OCI-LY7 (cell line): ENCODE measurements around the gene RACGAP1. TPM values are rescaled to one million over a fixed set of nuclear protein-coding genes. Genes with fewer than 3 reads are reported as not detected.

Source experiments
- BruUV-seq: library from RNA; stranded (reverse); fragments of 400-500 nt; replicated peaks from 2 replicates; lab custom pipeline; 2021; lab: Mats Ljungman, UMichigan
- CTCF ChIA-PET: fragments of 300-600 bp; sonication (Branson Sonifier 250); formaldehyde crosslinking; loops from one replicate; lab custom pipeline; 2022; ENCODE audit warnings: antibody characterized with exemption; ENCODE audit not compliant: unreplicated experiment; lab: Charles Lee
- POLR2A ChIA-PET: fragments of 300-600 bp; sonication (Branson Sonifier 250); formaldehyde crosslinking; loops from one replicate; lab custom pipeline; 2022; ENCODE audit warnings: antibody characterized with exemption; lab: Charles Lee
- DNase-seq: peaks from one replicate; pipeline ENCODE4 v3.0.0-alpha.2; 2015; ENCODE audit warnings: low spot score
- H2AFZ ChIP-seq: fragments of 200-600 bp; sonication (generic), shearing (Covaris generic); 2 replicates; pipeline ENCODE4 v1.6.1; 2014; ENCODE audit warnings: mild to moderate bottlenecking, antibody characterized with exemption, low read length, moderate library complexity
- H3K27ac ChIP-seq: fragments of 200-600 bp; sonication (generic); 2 replicates; pipeline ENCODE4 v1.5.1; 2014; ENCODE audit warnings: mixed run types, low read depth, mild to moderate bottlenecking, moderate library complexity, low read length, inconsistent platforms; ENCODE audit not compliant: poor library complexity, severe bottlenecking
- H3K36me3 ChIP-seq: fragments of 200-600 bp; sonication (generic); 2 replicates; pipeline ENCODE4 v1.6.1; 2014; ENCODE audit warnings: mild to moderate bottlenecking, antibody characterized with exemption, low read length, moderate library complexity, mixed read lengths; ENCODE audit not compliant: insufficient read depth
- H3K4me1 ChIP-seq: fragments of 200-600 bp; sonication (generic); 2 replicates; pipeline ENCODE4 v1.5.1; 2014; ENCODE audit warnings: mild to moderate bottlenecking, low read length; ENCODE audit not compliant: insufficient read depth, poor library complexity, severe bottlenecking
- H3K4me2 ChIP-seq: fragments of 200-600 bp; sonication (generic); 2 replicates; pipeline ENCODE4 v1.6.1; 2014; ENCODE audit warnings: mild to moderate bottlenecking, low read length
- H3K4me3 ChIP-seq: fragments of 200-600 bp; sonication (generic); 2 replicates; pipeline ENCODE4 v1.5.1; 2014; ENCODE audit warnings: mild to moderate bottlenecking, low read depth, low read length; ENCODE audit not compliant: poor library complexity, severe bottlenecking
- H3K79me2 ChIP-seq: fragments of 200-600 bp; sonication (generic); 2 replicates; pipeline ENCODE4 v1.6.1; 2016; ENCODE audit warnings: low read depth, mild to moderate bottlenecking, low read length, moderate library complexity, mixed read lengths; ENCODE audit not compliant: insufficient read depth
- H3K9me2 ChIP-seq: fragments of 200-600 bp; sonication (generic); 2 replicates; pipeline ENCODE4 v1.6.1; 2016; ENCODE audit warnings: mild to moderate bottlenecking, low read length, mixed read lengths; ENCODE audit not compliant: insufficient read depth
- H3K9me3 ChIP-seq: fragments of 200-600 bp; sonication (generic); 2 replicates; pipeline ENCODE4 v1.6.1; 2014; ENCODE audit warnings: mild to moderate bottlenecking, mixed run types, low read length, mixed read lengths
- H4K20me1 ChIP-seq: fragments of 200-600 bp; sonication (generic); 2 replicates; pipeline ENCODE4 v1.6.1; 2014; ENCODE audit warnings: mild to moderate bottlenecking, antibody characterized with exemption, low read length, moderate library complexity, mixed read lengths; ENCODE audit not compliant: insufficient read depth
- CTCF ChIP-seq: fragments of 200-600 bp; sonication (generic); conservative IDR thresholded peaks from 2 replicates; pipeline ENCODE4 v1.5.1; 2014; ENCODE audit warnings: mild to moderate bottlenecking, antibody characterized with exemption, low read length, moderate library complexity, mixed read lengths
- EZH2phosphoT487 ChIP-seq: fragments of 200-600 bp; sonication (generic); IDR thresholded peaks from 2 replicates; pipeline ENCODE4 v1.6.1; 2018; ENCODE audit warnings: low read depth, borderline replicate concordance, mild to moderate bottlenecking, mixed run types, antibody characterized with exemption, low read length, moderate library complexity, mixed read lengths
- intact Hi-C: fragments of 100-400 bp; cut with micrococcal nuclease; formaldehyde crosslinking; loops from one replicate; pipeline ENCODE4 v1.10.0; 2022; ENCODE audit not compliant: unreplicated experiment
- total RNA-seq, 2 experiments: library from RNA; depleted of rRNA in 1 of 2; stranded (reverse); fragments of >200 nt in 1 of 2; shearing (Covaris generic) in 1 of 2; gene quantifications; 2 replicates each; pipeline ENCODE4 v1.2.3, GENCODE V29; 2014 to 2022

Gene RACGAP1
- total RNA-seq, 2 experiments from 2014 or later: 69.6 to 104 TPM

GRCh38 chr12:49942921-49943624 lies 82.2 kb downstream of the RACGAP1 start:
- peaks cover 20% of the 10 kb centered on the region for H3K4me1 ChIP-seq
- ChIA-PET CTCF (interaction anchor here (0.6 to 1.0 kb wide), 2 partner anchors 24 to 25 kb away, joined by 3 to 4 read pairs; no protein-coding TSS in a partner anchor), POLR2A (no interaction called here)
- H3K36me3 ChIP-seq: no peaks in the 10 kb centered on the region
- H3K9me3 ChIP-seq: no peaks in the 10 kb centered on the region
- no peak overlapping the region for H3K4me2 ChIP-seq
- no peak overlapping the region for H3K4me3 ChIP-seq
- H3K27ac ChIP-seq: no peak overlapping the region
- no peak for DNase-seq
- intact Hi-C loops: loop anchor here (10.0 kb wide), 1 partner anchor 78 kb away; no protein-coding TSS in a partner anchor
- H3K9me2 ChIP-seq: no peaks in the 10 kb centered on the region
- H2AFZ ChIP-seq: no peak overlapping the region
- H3K79me2 ChIP-seq: no peaks in the 10 kb centered on the region
- no peaks in the 10 kb centered on the region for H4K20me1 ChIP-seq
- BruUV-seq: no TSS peak
- no peak for TF ChIP-seq EZH2phosphoT487
- TF ChIP-seq CTCF: no peak

- Histone ChIP-seq H3K4me3 (no peak overlapping the region), H3K9me2 (no peaks in the 10 kb centered on the region), H3K4me1 (peaks cover 20% of the 10 kb centered on the region), H4K20me1 (no peaks in the 10 kb centered on the region), H3K27ac (no peak overlapping the region), H3K9me3 (no peaks in the 10 kb centered on the region), H3K79me2 (no peaks in the 10 kb centered on the region), H2AFZ (no peak overlapping the region; the same call in 1 of the 2 replicates), H3K36me3 (no peaks in the 10 kb centered on the region), H3K4me2 (no peak overlapping the region)
- ChIA-PET POLR2A (no interaction called here), CTCF (interaction anchor here (0.5 to 1.0 kb wide), 2 partner anchors 25 to 28 kb away, joined by 3 to 9 read pairs; no protein-coding TSS in a partner anchor)
- TF ChIP-seq CTCF (no peak), EZH2phosphoT487 (no peak)
- BruUV-seq: no TSS peak
- intact Hi-C loops: loop anchor here (10.0 kb wide), 1 partner anchor 78 kb away; no protein-coding TSS in a partner anchor
- no peak for DNase-seq
These were observed 82.8 kb downstream of the RACGAP1 start for GRCh38 chr12:49942512-49942893.
